Fibroblast of skin of scalp (primary cell): Measurements from ENCODE around the gene MRLN. TPM values are rescaled to one million over a fixed set of nuclear protein-coding genes. Genes with fewer than 3 reads are reported as not detected.
"Not testable (repeated sequence)": the region's sequence is repeated elsewhere in the genome, so short reads cannot be mapped to it uniquely, and the experiment has no call there.

Experiments used
- DNase-seq: peaks from one replicate; pipeline ENCODE4 v3.0.0-alpha.2; 2013
- polyA plus RNA-seq, 2 experiments: library from polyadenylated mRNA; unstranded; fragments of 120-200 nt; gene quantifications; one replicate each; pipeline ENCODE4 v1.2.1, GENCODE V29; 2013; ENCODE audit not compliant: insufficient read length in 2 of 2

MRLN gene
- polyA plus RNA-seq (2013, experiment 1 of 2; ENCODE audit: insufficient read length), result 0.49 TPM
- 7.8 TPM for polyA plus RNA-seq (2013, experiment 2 of 2; ENCODE audit: insufficient read length)

GRCh38 chr10:59753267-59753666, at the start of gene MRLN:
Gene MRLN (minus strand): TSS chr10:59753455.
- no peak for DNase-seq

- no peak for DNase-seq
Observed at GRCh38 chr10:59801171-59801570, 47.9 kb upstream of the MRLN start.

- no peak for DNase-seq
Observed at GRCh38 chr10:59799421-59799820, 46.2 kb upstream of the MRLN start.

- DNase-seq, result no peak
Observed at GRCh38 chr10:59793919-59794318, 40.7 kb upstream of the MRLN start.

GRCh38 chr10:59792812-59793211, 39.6 kb upstream of the MRLN start:
- no peak for DNase-seq

GRCh38 chr10:59791601-59792000, 38.3 kb upstream of the MRLN start:
- DNase-seq, result no peak

- not testable (repeated sequence) for DNase-seq
Observed at GRCh38 chr10:59790080-59790479, 36.8 kb upstream of the MRLN start.

- DNase-seq, result not testable (repeated sequence)
Observed at GRCh38 chr10:59788914-59789313, 35.7 kb upstream of the MRLN start.

GRCh38 chr10:59787032-59787431, 33.8 kb upstream of the MRLN start:
- not testable (repeated sequence) for DNase-seq

GRCh38 chr10:59785476-59785875, 32.2 kb upstream of the MRLN start:
- DNase-seq, result not testable (repeated sequence)

- DNase-seq, result no peak
Observed at GRCh38 chr10:59781511-59781910, 28.3 kb upstream of the MRLN start.

- no peak for DNase-seq
Observed at GRCh38 chr10:59779756-59780533, 26.7 kb upstream of the MRLN start.

GRCh38 chr10:59774451-59774850, 21.2 kb upstream of the MRLN start:
- DNase-seq, result no peak

- no peak for DNase-seq
Observed at GRCh38 chr10:59773088-59773487, 19.8 kb upstream of the MRLN start.

- no peak for DNase-seq
Observed at GRCh38 chr10:59771162-59771807, 18.0 kb upstream of the MRLN start.

- DNase-seq, result no peak
Observed at GRCh38 chr10:59770689-59771088, 17.4 kb upstream of the MRLN start.

GRCh38 chr10:59762505-59762904, 9.2 kb upstream of the MRLN start:
- no peak for DNase-seq

GRCh38 chr10:59757966-59758365, 4.7 kb upstream of the MRLN start:
- DNase-seq, result peak; percentile 11

GRCh38 chr10:59754951-59755350, 1.7 kb upstream of the MRLN start:
- DNase-seq, result no peak

- no peak for DNase-seq
Observed at GRCh38 chr10:59752278-59752940, 846 bp downstream of the MRLN start.

GRCh38 chr10:59750155-59750945, 2.9 kb downstream of the MRLN start:
- DNase-seq, result no peak

- DNase-seq, result no peak
Observed at GRCh38 chr10:59748834-59749233, 4.4 kb downstream of the MRLN start.
